GM21619 (cell line): ENCODE data around the gene BAHCC1.

Experiments
- ATAC-seq: cut with Tn5 transposase; IDR thresholded peaks from one replicate; pipeline ENCODE4 v1.9.1; 2021; ENCODE audit not compliant: unreplicated experiment

BAHCC1 gene

DNA sequence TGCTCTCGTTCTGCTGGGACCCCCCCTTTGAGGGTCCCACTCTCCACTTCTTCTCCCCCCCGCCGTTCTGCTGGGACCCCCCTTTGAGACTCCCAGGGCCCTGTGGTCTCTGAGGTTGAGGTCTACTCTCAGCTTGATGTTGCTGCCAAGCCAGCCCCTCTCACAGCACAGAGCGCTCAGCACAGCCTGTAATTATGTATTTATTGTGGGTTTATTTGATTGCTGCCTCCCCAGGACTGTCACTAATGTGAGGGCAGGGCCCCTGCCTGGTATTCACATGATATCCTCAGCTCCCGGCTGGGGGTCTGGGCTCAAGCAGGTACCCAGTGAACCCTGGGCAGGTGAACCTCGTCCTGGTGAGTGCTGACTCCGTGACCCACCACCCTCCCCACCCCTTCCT lies 81.9 kb downstream of the BAHCC1 start:
- no peak for ATAC-seq

DNA sequence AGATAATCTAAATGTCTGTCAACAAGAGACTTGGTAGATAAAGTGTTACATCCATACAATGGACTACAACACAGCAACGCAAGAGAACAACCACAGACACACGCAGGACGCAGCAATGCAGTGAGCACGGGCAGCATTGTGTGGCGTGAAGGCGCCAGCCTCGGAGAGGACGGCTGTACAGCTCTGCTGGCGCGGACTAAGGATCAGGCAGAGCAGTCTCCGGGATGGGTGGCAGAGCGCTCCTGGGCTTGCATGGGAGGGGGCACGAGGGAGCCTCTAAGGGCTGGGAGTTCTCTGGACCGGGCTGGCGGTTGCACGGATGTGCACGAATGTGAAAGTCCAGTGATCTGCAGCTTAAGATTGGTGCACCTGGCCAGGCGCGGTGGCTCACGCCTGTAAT lies 82.9 kb downstream of the BAHCC1 start:
- no peak for ATAC-seq

- ATAC-seq = no peak
Measured at GRCh38 chr17:81479175-81480071, 84.2 kb downstream of the BAHCC1 start.

GRCh38 chr17:81480140-81481072 lies 85.1 kb downstream of the BAHCC1 start:
- ATAC-seq = no peak

- no peak for ATAC-seq
Measured at GRCh38 chr17:81481073-81481799, 86.0 kb downstream of the BAHCC1 start.

DNA sequence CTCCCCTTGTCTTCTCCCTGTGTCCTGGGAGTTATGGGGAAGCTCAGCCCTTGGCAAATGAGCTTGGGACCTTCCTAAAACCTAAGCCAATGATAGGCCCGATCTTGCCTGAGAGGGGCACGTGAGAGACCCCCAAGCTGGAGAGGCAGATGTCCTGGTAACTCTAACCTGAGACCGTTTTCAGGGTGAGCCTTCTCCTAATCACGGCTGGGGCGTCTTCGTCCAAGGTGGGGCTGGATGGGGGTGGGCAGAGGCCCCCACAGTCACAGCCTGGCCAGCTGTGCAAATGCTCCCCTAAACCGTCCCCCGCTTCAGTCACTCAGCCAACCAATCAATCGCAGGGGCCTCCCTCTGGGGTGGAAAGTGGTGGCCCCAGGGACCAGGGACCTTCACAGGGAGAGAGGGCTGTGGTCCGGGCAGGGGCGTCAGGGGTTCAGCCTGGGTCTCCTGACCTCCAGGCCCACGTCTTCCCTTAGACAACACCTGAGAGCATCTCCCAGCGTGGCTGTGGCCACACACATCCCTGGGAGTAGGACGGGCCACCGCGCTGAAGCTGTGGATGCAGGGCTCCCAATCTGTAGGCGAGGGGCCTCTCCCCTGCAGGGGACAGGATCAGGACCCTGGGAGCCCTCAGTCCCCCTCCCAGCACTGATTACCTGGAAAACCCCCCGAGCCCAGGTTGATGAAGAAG lies 86.7 kb downstream of the BAHCC1 start:
- no peak for ATAC-seq

DNA sequence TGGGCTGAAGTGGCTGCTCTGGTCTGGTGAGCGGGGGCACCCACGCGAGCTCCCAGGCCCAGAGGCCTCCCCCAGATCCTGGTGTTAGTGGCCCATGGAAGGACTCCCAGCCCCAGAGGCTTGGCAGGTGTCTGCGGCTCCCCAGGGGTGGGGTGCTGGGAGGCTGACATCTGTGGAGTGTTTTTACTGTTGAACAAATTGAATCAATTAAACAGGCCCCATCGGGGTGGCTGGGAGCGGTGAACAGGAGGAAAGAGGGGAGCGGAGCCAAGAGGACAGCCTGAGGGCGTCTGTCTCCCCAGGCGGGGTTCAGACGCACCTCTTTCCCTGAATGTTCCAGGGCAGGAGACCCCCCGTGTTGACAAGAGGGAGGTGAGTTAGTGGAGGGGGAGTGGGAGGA lies 87.4 kb downstream of the BAHCC1 start:
- no peak for ATAC-seq

- ATAC-seq = no peak
Measured at GRCh38 chr17:81483085-81483861, 88.0 kb downstream of the BAHCC1 start.

DNA sequence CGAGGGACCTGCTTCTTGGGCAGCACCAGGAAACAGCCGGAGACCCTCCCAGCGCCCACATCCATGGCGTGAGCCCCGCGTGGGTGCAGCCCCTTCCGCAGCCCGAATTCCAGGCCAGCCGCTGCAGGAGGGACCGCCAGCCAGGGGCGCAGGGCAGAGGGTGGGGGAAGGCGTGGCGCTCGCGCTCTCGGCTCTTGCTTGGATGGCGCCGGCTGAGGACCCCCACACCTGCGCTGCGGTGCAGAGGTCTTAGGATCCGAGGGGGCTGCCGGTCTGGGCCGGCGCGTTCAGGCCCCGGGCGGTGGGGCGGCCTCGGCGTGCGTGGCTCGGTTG lies 88.6 kb downstream of the BAHCC1 start:
- no peak for ATAC-seq

GRCh38 chr17:81484195-81484979 lies 89.1 kb downstream of the BAHCC1 start:
- ATAC-seq = peak; percentile 63

DNA sequence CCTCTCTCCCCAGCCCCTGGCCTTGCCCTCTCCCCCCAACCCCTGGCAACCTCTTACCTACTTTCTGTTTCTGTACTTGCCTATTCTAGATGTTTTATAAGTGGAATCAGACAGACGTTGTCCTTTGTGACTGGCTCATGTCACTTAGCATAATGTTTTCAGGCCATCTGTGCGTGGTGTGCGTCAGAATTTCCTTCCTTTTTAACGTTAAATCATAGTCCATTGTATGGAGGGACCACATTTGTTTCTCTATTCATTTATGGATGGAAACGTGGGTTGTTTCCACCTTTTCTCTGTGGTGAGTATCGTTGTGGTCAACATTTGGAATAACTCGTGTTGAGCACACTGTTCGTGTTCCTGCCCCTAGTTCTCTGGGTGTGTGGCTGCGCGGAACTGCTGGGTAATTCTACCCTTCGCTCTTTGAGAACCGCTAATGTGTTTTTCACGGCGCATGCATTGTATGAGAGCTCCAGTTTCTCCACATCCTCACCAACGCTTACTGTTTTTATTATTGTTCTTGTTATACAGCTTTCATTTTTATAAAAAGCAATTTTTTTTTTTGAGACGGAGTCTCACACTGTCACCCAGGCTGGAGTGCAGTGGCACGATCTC lies 91.0 kb downstream of the BAHCC1 start:
- ATAC-seq = no peak

- ATAC-seq = no peak
Measured at GRCh38 chr17:81487089-81487486, 91.8 kb downstream of the BAHCC1 start.

DNA sequence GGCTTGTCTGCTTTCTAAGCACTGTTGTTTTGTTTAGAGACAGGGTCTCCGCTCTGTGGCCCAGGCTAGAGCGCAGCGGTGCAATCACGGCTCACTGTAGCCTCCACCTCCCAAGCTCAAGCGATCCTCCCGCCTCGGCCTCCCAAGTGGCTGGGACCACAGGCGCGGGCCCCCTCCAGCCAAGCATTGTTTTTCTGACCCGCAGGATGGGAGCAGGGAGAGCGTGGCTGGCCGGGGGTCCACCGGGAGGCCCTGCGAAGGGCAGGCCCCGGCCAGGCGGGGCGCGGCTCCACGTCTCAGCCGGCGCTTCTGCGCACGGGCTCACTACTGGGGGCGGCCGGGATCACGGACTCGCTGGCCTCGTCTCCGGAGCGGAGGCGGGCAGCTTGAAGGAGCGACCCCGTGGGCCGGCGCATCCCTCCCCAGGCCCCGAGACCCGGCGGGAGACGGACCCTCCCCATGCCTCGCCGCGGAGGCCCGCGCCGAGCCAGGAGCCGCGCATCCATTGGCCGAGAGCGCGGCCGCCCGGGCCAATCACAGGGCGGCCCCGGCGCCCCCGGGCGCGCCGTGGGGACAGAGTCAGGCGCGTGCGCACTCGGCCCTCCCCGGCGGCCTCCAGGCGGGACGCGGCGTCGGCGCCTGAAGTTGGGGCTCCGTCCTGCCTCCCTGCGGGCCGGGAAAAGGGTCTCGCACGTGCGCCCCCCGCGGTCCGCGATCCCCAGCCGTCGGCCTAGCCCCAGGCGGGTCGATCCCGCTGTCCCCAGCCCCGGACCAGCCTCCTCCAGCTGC lies 92.4 kb downstream of the BAHCC1 start:
- ATAC-seq = no peak

- no peak for ATAC-seq
Measured at GRCh38 chr17:81488276-81488860, 93.1 kb downstream of the BAHCC1 start.

GRCh38 chr17:81489012-81489997 lies 94.0 kb downstream of the BAHCC1 start:
- no peak for ATAC-seq
